OCI-LY3 (cell line): ENCODE measurements around the gene TRAF3.

ENCODE experiments used
- H2AFZ ChIP-seq: fragments of 200-600, 300-600 bp; shearing (Covaris generic); 2 replicates; pipeline ENCODE4 v1.6.0; 2014; ENCODE audit warnings: antibody characterized with exemption, low read depth, low read length
- H3K27ac ChIP-seq: fragments of 200-600, 300-600 bp; sonication (generic); 2 replicates; pipeline ENCODE4 v1.5.1; 2014; ENCODE audit warnings: mild to moderate bottlenecking, low read length, moderate library complexity, mixed read lengths
- H3K27me3 ChIP-seq: fragments of 200-600, 300-600 bp; sonication (generic); 2 replicates; pipeline ENCODE4 v1.6.1; 2014; ENCODE audit warnings: low read depth, low read length, mixed read lengths
- H3K36me3 ChIP-seq: fragments of 200-600, 300-600 bp; sonication (generic); replicated peaks from 2 replicates; pipeline ENCODE3; 2014; ENCODE audit warnings: low read depth, low read length, mixed read lengths
- H3K4me1 ChIP-seq: fragments of 300-600, 200-600 bp; sonication (generic); 2 replicates; pipeline ENCODE4 v1.6.1; 2014; ENCODE audit warnings: low read length, mixed read lengths
- H3K4me2 ChIP-seq: fragments of 200-600, 300-600 bp; sonication (generic); 2 replicates; pipeline ENCODE4 v1.6.1; 2014; ENCODE audit warnings: low read length, mixed read lengths
- H3K4me3 ChIP-seq: fragments of 300-600, 200-600 bp; sonication (generic); 2 replicates; pipeline ENCODE4 v1.5.1; 2014; ENCODE audit warnings: antibody characterized with exemption, mild to moderate bottlenecking, low read length, moderate library complexity
- H3K79me2 ChIP-seq: fragments of 300-600, 200-600 bp; shearing (Covaris generic); 2 replicates; pipeline ENCODE4 v1.6.1; 2014; ENCODE audit warnings: mild to moderate bottlenecking, low read length, mixed read lengths
- H3K9ac ChIP-seq: fragments of 300-600, 200-600 bp; shearing (Covaris generic); 2 replicates; pipeline ENCODE4 v1.6.0; 2014; ENCODE audit warnings: mild to moderate bottlenecking, low read length, moderate library complexity
- H3K9me3 ChIP-seq: fragments of 200-600, 300-600 bp; shearing (Covaris generic); 2 replicates; pipeline ENCODE4 v1.6.1; 2014; ENCODE audit warnings: low read length, mixed read lengths; ENCODE audit not compliant: insufficient read depth
- H4K20me1 ChIP-seq: fragments of 200-600, 300-600 bp; sonication (generic); 2 replicates; pipeline ENCODE4 v1.6.1; 2016; ENCODE audit warnings: low read length, mixed read lengths; ENCODE audit not compliant: insufficient read depth
- EZH2phosphoT487 ChIP-seq: fragments of 200-600 bp; shearing (Covaris generic); IDR thresholded peaks from 2 replicates; pipeline ENCODE4 v1.6.1; 2018; ENCODE audit warnings: antibody characterized with exemption, mixed run types, low read depth
- TF ChIP-seq, protein P1 (sequence below): fragments of 200-600, 300-600 bp; sonication (generic); IDR thresholded peaks from 2 replicates; pipeline ENCODE4 v1.5.1; 2014; ENCODE audit warnings: antibody characterized with exemption, low read length, low read depth

Gene TRAF3

GRCh38 chr14:102769049-102769327 lies 8.3 kb upstream of the TRAF3 start:
- no peak for TF ChIP-seq EZH2phosphoT487
- TF ChIP-seq, protein P1, sequence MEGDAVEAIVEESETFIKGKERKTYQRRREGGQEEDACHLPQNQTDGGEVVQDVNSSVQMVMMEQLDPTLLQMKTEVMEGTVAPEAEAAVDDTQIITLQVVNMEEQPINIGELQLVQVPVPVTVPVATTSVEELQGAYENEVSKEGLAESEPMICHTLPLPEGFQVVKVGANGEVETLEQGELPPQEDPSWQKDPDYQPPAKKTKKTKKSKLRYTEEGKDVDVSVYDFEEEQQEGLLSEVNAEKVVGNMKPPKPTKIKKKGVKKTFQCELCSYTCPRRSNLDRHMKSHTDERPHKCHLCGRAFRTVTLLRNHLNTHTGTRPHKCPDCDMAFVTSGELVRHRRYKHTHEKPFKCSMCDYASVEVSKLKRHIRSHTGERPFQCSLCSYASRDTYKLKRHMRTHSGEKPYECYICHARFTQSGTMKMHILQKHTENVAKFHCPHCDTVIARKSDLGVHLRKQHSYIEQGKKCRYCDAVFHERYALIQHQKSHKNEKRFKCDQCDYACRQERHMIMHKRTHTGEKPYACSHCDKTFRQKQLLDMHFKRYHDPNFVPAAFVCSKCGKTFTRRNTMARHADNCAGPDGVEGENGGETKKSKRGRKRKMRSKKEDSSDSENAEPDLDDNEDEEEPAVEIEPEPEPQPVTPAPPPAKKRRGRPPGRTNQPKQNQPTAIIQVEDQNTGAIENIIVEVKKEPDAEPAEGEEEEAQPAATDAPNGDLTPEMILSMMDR = no peak
- no peaks in the 10 kb centered on the region for H3K36me3 ChIP-seq

DNA sequence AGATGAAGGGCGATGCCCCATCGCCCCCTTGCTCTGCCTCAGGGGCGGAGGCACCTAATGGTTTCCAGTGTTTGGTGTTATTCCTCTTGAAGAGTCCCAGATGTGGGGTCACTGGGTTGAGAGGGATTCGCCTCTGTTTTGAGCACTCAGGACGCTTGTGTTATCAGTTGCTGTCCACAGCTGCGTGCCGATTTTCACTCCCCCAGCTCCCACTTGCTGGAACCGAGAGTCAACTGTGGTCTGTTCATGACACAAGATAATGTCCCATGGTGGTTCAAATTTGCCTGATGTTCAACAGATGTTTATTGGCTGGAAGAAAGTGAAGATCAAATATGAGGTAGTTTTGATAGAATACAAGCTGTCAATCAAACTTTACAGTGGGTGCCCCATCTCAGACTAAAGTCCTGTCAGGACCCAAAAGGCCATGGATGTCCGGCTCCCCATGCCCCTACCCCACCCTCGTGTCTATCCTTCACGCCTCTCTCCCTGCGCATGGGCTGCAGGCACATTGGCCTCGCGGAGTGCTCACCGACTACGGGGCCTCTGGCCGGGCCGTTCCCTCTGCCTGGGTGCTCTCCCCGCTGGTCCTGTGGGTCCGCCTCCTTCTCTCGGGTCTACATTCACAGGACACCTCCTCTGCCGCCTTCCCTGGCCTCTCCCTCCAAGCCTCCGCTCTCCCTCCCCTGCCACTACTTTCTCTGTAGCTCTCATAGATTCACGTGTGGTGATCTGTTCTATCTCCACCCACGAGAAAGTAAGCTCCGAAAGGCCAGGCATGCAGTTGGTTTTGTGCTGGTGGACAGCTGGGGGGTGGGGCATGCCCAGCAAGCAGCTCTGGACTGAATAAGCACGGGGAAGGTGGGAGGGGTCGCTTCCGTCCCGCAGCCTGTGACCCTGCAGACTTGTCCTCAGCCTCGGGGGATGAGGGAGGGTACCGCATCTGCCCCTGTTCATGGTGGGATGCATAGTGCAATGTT lies 6.8 kb upstream of the TRAF3 start:
- no peaks in the 10 kb centered on the region for H3K9me3 ChIP-seq
- H3K27me3 ChIP-seq = no peaks in the 10 kb centered on the region
- peak overlapping the region; percentile 34 for H3K4me2 ChIP-seq
- H3K9ac ChIP-seq = peak overlapping the region; percentile 29; the same call in 1 of the 2 replicates
- H4K20me1 ChIP-seq = no peaks in the 10 kb centered on the region
- peaks cover 1% of the 10 kb centered on the region for H3K79me2 ChIP-seq
- no peaks in the 10 kb centered on the region for H3K36me3 ChIP-seq
- H3K27ac ChIP-seq = peak overlapping the region; percentile 95
- TF ChIP-seq EZH2phosphoT487 = no peak
- TF ChIP-seq, protein P1 = no peak
- H3K4me1 ChIP-seq = peaks cover 92% of the 10 kb centered on the region
- peak overlapping the region; percentile 19; the same call in 1 of the 2 replicates for H2AFZ ChIP-seq
- H3K4me3 ChIP-seq = peak overlapping the region; percentile 14; the same call in 1 of the 2 replicates

More at GRCh38 chr14:102769049-102769327, 8.3 kb upstream of the TRAF3 start:
- peak overlapping the region; percentile 95 for H3K27ac ChIP-seq
- no peaks in the 10 kb centered on the region for H3K79me2 ChIP-seq
- no peaks in the 10 kb centered on the region for H3K27me3 ChIP-seq
- H3K9ac ChIP-seq = peak overlapping the region; percentile 67
- H3K4me3 ChIP-seq = no peak overlapping the region; the same call in 1 of the 2 replicates
- H3K4me1 ChIP-seq = peaks cover 93% of the 10 kb centered on the region
- no peaks in the 10 kb centered on the region for H3K9me3 ChIP-seq
- no peaks in the 10 kb centered on the region for H4K20me1 ChIP-seq
- H2AFZ ChIP-seq = no peak overlapping the region
- peak overlapping the region; percentile 42 for H3K4me2 ChIP-seq

GRCh38 chr14:102771144-102771543 lies 6.1 kb upstream of the TRAF3 start:
- Histone ChIP-seq H4K20me1 (no peaks in the 10 kb centered on the region), H3K9me3 (no peaks in the 10 kb centered on the region), H3K79me2 (peaks cover 8% of the 10 kb centered on the region), H3K27me3 (no peaks in the 10 kb centered on the region), H3K4me3 (no peak overlapping the region), H3K27ac (peak overlapping the region; percentile 95), H3K36me3 (no peaks in the 10 kb centered on the region), H3K4me1 (peaks cover 93% of the 10 kb centered on the region), H2AFZ (no peak overlapping the region), H3K4me2 (peak overlapping the region; percentile 34), H3K9ac (peak overlapping the region; percentile 29; the same call in 1 of the 2 replicates)
- TF ChIP-seq, protein P1 = no peak
- TF ChIP-seq EZH2phosphoT487 = no peak

GRCh38 chr14:102772781-102773570 lies 4.3 kb upstream of the TRAF3 start:
- Histone ChIP-seq H3K9ac (no peak overlapping the region), H3K36me3 (no peaks in the 10 kb centered on the region), H3K27ac (peak overlapping the region; percentile 96), H3K4me3 (no peak overlapping the region), H4K20me1 (no peaks in the 10 kb centered on the region), H3K27me3 (no peaks in the 10 kb centered on the region), H3K4me1 (peaks cover 84% of the 10 kb centered on the region), H3K79me2 (peaks cover 20% of the 10 kb centered on the region), H3K4me2 (no peak overlapping the region), H3K9me3 (no peaks in the 10 kb centered on the region), H2AFZ (no peak overlapping the region)
- no peak for TF ChIP-seq EZH2phosphoT487
- TF ChIP-seq, protein P1 = peak; percentile 53
